Body of pancreas (tissue), 4 donors: ENCODE measurements around the gene QRFP. TPM values are rescaled to one million over a fixed set of nuclear protein-coding genes. Genes with fewer than 3 reads are reported as not detected.

Source experiments
- ATAC-seq: fragments of 150-250 bp; one replicate; pipeline ENCODE4 v1.9.1; 2016
- DNase-seq, 4 donors: peaks; one replicate each; pipeline ENCODE4 v3.0.0-alpha.2; 2019
- H3K27ac ChIP-seq, 4 donors: fragments of 200-600 bp; sonication (generic); 1 replicate in 3 of 4; 2 replicates in 1 of 4; pipeline versions ENCODE4 v1.5.1 to v1.6.1; 2016 to 2019; ENCODE audit warnings: mild to moderate bottlenecking in 1 of 4, mixed read lengths in 1 of 4, moderate library complexity in 1 of 4
- H3K27me3 ChIP-seq, 2 donors: fragments of 200-600 bp; sonication (generic); one replicate each; pipeline ENCODE4 v1.6.0; 2016; ENCODE audit warnings: mild to moderate bottlenecking in 1 of 2
- H3K36me3 ChIP-seq, 2 donors: fragments of 200-600 bp; sonication (generic); replicated peaks in 1 of 2; 2 replicates each; pipeline ENCODE4 v1.5.1; 2016; ENCODE audit warnings: low read depth in 2 of 2; ENCODE audit not compliant: insufficient read depth in 1 of 2
- H3K4me1 ChIP-seq: fragments of 200-600 bp; sonication (generic); one replicate; pipeline ENCODE4 v1.6.0; 2016
- H3K4me3 ChIP-seq, 2 donors: fragments of 200-600 bp; sonication (generic); 1 replicate in 1 of 2; 2 replicates in 1 of 2; pipeline ENCODE4 v1.5.1; 2016 to 2019
- H3K9me3 ChIP-seq, 3 donors: fragments of 200-600 bp; sonication (generic); 1 replicate in 2 of 3; 2 replicates in 1 of 3; pipeline ENCODE4 v1.5.1; 2016
- CTCF ChIP-seq, 7 experiments: fragments of 450-650 bp in 4 of 7; fragments of 200-600 bp in 3 of 7; sonication (generic) in 3 of 7; IDR thresholded peaks; one replicate each; pipeline ENCODE4 v1.5.1; 2016 to 2019; ENCODE audit warnings: antibody characterized with exemption in 7 of 7
- POLR2A ChIP-seq, 3 donors: fragments of 450-650 bp; IDR thresholded peaks; one replicate each; pipeline ENCODE4 v1.6.1; 2016; ENCODE audit warnings: antibody characterized with exemption in 3 of 3, mild to moderate bottlenecking in 2 of 3
- WGBS, 2 donors: methylation state at CpG; one replicate each; pipeline ENCODE4 v1.1.5; 2017; 5-methylcytosine and 5-hydroxymethylcytosine counted together
- intact Hi-C: fragments of 100-400 bp; cut with DNase I; formaldehyde crosslinking; loops from one replicate; pipeline ENCODE4 v1.15.1; 2023
- total RNA-seq, 2 donors: library from RNA; depleted of rRNA; stranded (reverse); fragments of >200 nt; gene quantifications; one replicate each; pipeline ENCODE4 v1.1.0, GENCODE V29; 2016

Gene QRFP
- total RNA-seq, 2 donors from 2014 or later = not detected

GRCh38 chr9:130943221-130943620 is 46.6 kb upstream of the QRFP start:
- H3K36me3 ChIP-seq = no peaks in the 10 kb centered on the region
- DNase-seq (no peak), ATAC-seq (no peak)
- 34 to 43% methylated on average over 12 to 13 of the region's 13 CpGs for WGBS, 2 donors
- H3K9me3 ChIP-seq = no peaks in the 10 kb centered on the region
- intact Hi-C loops = loop anchor here (5.0 kb wide), 2 partner anchors 76 to 241 kb away; no protein-coding TSS in a partner anchor
- peaks cover 26% of the 10 kb centered on the region for H3K4me1 ChIP-seq
- peaks cover 0 to 35% of the 10 kb centered on the region in 2 donors for H3K27me3 ChIP-seq
- H3K4me3 ChIP-seq = no peak overlapping the region
- no peak overlapping the region for H3K27ac ChIP-seq
- TF ChIP-seq CTCF (IDR thresholded peaks at IDR 0.05) = no peak
- no peak for TF ChIP-seq POLR2A (IDR thresholded peaks at IDR 0.05)

DNA sequence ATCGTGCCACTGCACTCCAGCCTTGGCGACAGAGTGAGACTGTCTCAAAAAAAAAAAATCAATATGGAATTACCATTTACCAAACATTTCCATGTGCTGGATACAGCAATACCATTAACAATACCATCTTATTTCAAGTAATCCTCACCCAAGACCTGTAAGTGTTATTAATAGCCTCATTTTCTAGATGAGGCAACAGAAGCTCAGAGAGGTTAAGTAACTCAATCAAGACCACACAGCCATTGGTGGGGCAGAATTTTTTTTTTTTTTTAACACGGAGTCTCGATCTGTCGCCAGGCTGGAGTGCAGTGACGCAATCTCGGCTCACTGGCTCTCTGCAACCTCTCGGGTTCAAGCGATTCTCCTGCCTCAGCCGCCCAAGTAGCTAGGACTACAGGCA is 46.1 kb upstream of the QRFP start:
- peaks cover 0 to 40% of the 10 kb centered on the region in 2 donors for H3K27me3 ChIP-seq
- intact Hi-C loops = loop anchor here (5.0 kb wide), 2 partner anchors 75 to 240 kb away; no protein-coding TSS in a partner anchor
- H3K36me3 ChIP-seq = no peaks in the 10 kb centered on the region
- WGBS, 2 donors = 39 to 48% methylated on average over 10 of the region's 10 CpGs
- ATAC-seq (no peak), DNase-seq (no peak)
- TF ChIP-seq CTCF (IDR thresholded peaks at IDR 0.05) (no peak), POLR2A (IDR thresholded peaks at IDR 0.05) (no peak)
- no peak overlapping the region for H3K27ac ChIP-seq
- H3K9me3 ChIP-seq = no peaks in the 10 kb centered on the region
- H3K4me1 ChIP-seq = peaks cover 29% of the 10 kb centered on the region
- no peak overlapping the region for H3K4me3 ChIP-seq

DNA sequence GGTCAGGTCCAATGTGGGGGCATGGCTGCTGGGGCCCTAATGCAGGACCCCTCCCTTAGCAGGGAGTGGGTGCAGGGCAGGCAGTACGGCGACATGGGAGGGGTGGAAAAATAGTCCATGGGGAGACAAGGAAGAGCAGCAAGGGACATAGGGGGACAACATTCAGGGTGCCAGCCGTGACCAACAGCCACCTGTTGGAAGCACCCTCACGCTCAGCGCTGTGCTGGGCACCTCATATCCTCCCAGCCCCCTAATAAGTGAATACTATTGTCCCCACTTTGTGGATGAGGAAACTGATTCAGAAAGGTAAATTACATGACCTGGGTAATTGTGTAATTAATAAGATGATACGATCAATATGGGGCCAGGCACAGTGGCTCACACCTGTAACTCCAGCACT is 45.5 kb upstream of the QRFP start:
- 54 to 66% methylated on average over 6 of the region's 6 CpGs for WGBS, 2 donors
- Histone ChIP-seq H3K36me3 (no peaks in the 10 kb centered on the region), H3K4me1 (peaks cover 29% of the 10 kb centered on the region), H3K27me3 (peaks cover 0 to 45% of the 10 kb centered on the region in 2 donors), H3K27ac (no peak overlapping the region), H3K9me3 (no peaks in the 10 kb centered on the region), H3K4me3 (no peak overlapping the region)
- no peak for ATAC-seq
- TF ChIP-seq POLR2A (IDR thresholded peaks at IDR 0.05) = no peak
- TF ChIP-seq CTCF (IDR thresholded peaks at IDR 0.05) = no peak
- intact Hi-C loops = loop anchor here (5.0 kb wide), 2 partner anchors 75 to 240 kb away; no protein-coding TSS in a partner anchor
- DNase-seq = no peak

DNA sequence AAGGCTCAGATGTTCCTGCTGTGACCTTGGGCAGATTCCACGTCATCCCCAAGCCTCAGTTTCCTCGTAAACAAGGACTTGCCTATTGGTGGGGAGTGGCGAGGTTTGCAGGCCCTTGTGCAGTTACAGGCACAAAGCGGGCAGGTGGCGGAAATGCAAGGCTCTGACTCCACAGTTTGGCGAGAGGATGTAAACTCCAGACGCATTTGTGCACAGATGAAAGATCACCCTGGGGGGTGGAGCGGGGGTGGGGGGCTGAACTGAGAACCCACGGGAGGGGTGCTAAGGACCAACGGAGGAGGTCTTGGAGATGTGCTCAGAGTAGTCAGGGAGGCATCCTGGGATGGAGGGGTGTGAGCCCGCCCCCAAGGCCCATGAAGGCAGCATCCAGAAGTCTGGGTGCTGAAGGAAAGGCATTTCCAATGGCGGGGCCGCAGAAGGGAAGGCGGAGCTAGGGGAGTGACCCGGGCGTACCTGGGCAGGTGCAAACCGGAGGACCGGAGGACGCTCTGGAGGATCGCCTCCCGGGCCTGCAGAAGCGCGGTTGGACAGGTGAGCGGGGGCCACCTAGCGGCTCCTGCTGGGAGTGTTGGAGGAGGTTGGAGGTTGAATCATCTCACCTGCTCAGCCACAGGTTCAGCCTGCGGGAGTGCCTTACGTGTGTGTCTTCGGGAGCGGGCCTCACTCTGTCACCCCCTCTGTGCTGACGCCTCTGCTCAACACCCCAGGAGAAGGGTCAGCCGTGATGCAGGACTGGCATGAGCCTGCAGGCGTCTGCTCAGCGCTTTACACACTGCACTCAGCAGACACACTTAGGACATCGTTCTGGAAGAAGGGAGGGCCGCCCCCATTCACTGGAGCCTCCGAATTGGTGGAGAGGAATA is 44.3 kb upstream of the QRFP start:
- Histone ChIP-seq H3K4me3 (no peak overlapping the region), H3K36me3 (no peaks in the 10 kb centered on the region), H3K9me3 (no peaks in the 10 kb centered on the region), H3K4me1 (peaks cover 29% of the 10 kb centered on the region), H3K27me3 (peaks cover 0 to 45% of the 10 kb centered on the region in 2 donors), H3K27ac (no peak overlapping the region)
- intact Hi-C loops = loop anchor here (5.0 kb wide), 2 partner anchors 74 to 239 kb away; no protein-coding TSS in a partner anchor
- no peak for TF ChIP-seq POLR2A (IDR thresholded peaks at IDR 0.05)
- peak; percentile 67 to 92 (median 90) for TF ChIP-seq CTCF (IDR thresholded peaks at IDR 0.05)
- DNase-seq = peak; percentile 88 to 90 (median 88)
- peak; percentile 88 for ATAC-seq
- 2 to 8% methylated on average over 9 to 33 of the region's 36 CpGs for WGBS, 2 donors
